ENCODE data around the gene NFKBIE. TPM values are rescaled to one million over a fixed set of nuclear protein-coding genes. Genes with fewer than 3 reads are reported as not detected.
"Not testable (repeated sequence)": the region's sequence is repeated elsewhere in the genome, so short reads cannot be mapped to it uniquely, and the experiment has no call there.

NFKBIE gene
- total RNA-seq, 2 experiments from 2014 or later: 13.3 to 17.9 TPM

- no peaks in the 10 kb centered on the region for H3K27me3 Mint-ChIP-seq
- no peak for TF ChIP-seq CTCF (IDR thresholded peaks at IDR 0.05)
- POLR2A ChIA-PET: interaction anchor here (1.0 to 7.6 kb wide), 4 partner anchors 9 to 18 kb away, joined by 5 to 64 read pairs (median 30); partner anchors contain the start of genes HSP90AB1 and SLC29A1
- peaks cover 17% of the 10 kb centered on the region for H3K4me1 Mint-ChIP-seq (ENCODE audit: low read depth)
- H3K36me3 Mint-ChIP-seq (ENCODE audit: low read depth): peaks cover 43% of the 10 kb centered on the region
- H3K4me3 Mint-ChIP-seq: no peak overlapping the region
- ATAC-seq (no peak), DNase-seq (no peak)
- intact Hi-C loops (cut with micrococcal nuclease): loop anchor here (10.0 kb wide), 1 partner anchor 129 kb away; no protein-coding TSS in a partner anchor
- no peaks in the 10 kb centered on the region for H3K9me3 Mint-ChIP-seq
- CTCF ChIA-PET: interaction anchor here (0.6 to 5.5 kb wide), 9 partner anchors 9 to 136 kb away, joined by 3 to 52 read pairs (median 7); partner anchors contain the start of genes HSP90AB1 and SLC29A1
- no peak overlapping the region for H3K27ac Mint-ChIP-seq
These were observed 31.7 kb downstream of the NFKBIE start for GRCh38 chr6:44233567-44234100.

- Mint-ChIP-seq H3K27ac (no peak overlapping the region), H3K9me3 (no peaks in the 10 kb centered on the region), H3K36me3 (ENCODE audit: low read depth) (peaks cover 43% of the 10 kb centered on the region), H3K27me3 (no peaks in the 10 kb centered on the region), H3K4me3 (no peak overlapping the region), H3K4me1 (ENCODE audit: low read depth) (peaks cover 10% of the 10 kb centered on the region)
- ChIA-PET POLR2A (interaction anchor here (0.9 to 7.6 kb wide), 4 partner anchors 10 to 60 kb away, joined by 3 to 64 read pairs (median 30); partner anchors contain the start of genes HSP90AB1 and SLC29A1), CTCF (interaction anchor here (2.1 to 5.5 kb wide), 3 partner anchors 8 to 136 kb away, joined by 10 to 52 read pairs (median 38); partner anchors contain the start of genes HSP90AB1 and SLC29A1)
- ATAC-seq (no peak), DNase-seq (no peak)
- intact Hi-C loops (cut with micrococcal nuclease): loop anchor here (10.0 kb wide), 1 partner anchor 128 kb away; no protein-coding TSS in a partner anchor
- TF ChIP-seq CTCF (IDR thresholded peaks at IDR 0.05): no peak
These were observed 32.4 kb downstream of the NFKBIE start for GRCh38 chr6:44232676-44233566.

GRCh38 chr6:44231426-44231825 is 33.9 kb downstream of the NFKBIE start:
- POLR2A ChIA-PET: interaction anchor here (7.6 kb wide), 1 partner anchor 16 kb away, joined by 64 read pairs; the partner anchor contains the start of gene HSP90AB1
- DNase-seq; H3K4me1 Mint-ChIP-seq (ENCODE audit: low read depth); ATAC-seq; H3K9me3 Mint-ChIP-seq; CTCF ChIA-PET; H3K27me3 Mint-ChIP-seq; H3K27ac Mint-ChIP-seq; H3K4me3 Mint-ChIP-seq: not testable (repeated sequence)
- intact Hi-C loops (cut with micrococcal nuclease): loop anchor here (10.0 kb wide), 1 partner anchor 127 kb away; no protein-coding TSS in a partner anchor
- H3K36me3 Mint-ChIP-seq (ENCODE audit: low read depth): peaks cover 48% of the 10 kb centered on the region

- ChIA-PET POLR2A (interaction anchor here (1.2 to 7.6 kb wide), 4 partner anchors 17 to 101 kb away, joined by 3 to 64 read pairs (median 6); partner anchors contain the start of genes HSP90AB1 and SLC35B2), CTCF (interaction anchor here (0.8 to 1.7 kb wide), 2 partner anchors 57 to 109 kb away, joined by 3 to 9 read pairs; no protein-coding TSS in a partner anchor)
- intact Hi-C loops (cut with micrococcal nuclease): loop anchor here (10.0 kb wide), 1 partner anchor 125 kb away; no protein-coding TSS in a partner anchor
- no peaks in the 10 kb centered on the region for H3K27me3 Mint-ChIP-seq
- ATAC-seq (no peak), DNase-seq (no peak)
- peaks cover 52% of the 10 kb centered on the region for H3K36me3 Mint-ChIP-seq (ENCODE audit: low read depth)
- H3K4me1 Mint-ChIP-seq (ENCODE audit: low read depth): peaks cover 9% of the 10 kb centered on the region
- TF ChIP-seq CTCF (IDR thresholded peaks at IDR 0.05): no peak
- H3K9me3 Mint-ChIP-seq: no peaks in the 10 kb centered on the region
- no peak overlapping the region for H3K27ac Mint-ChIP-seq
- no peak overlapping the region for H3K4me3 Mint-ChIP-seq
These were observed 35.2 kb downstream of the NFKBIE start for GRCh38 chr6:44230034-44230675.

All from activated CD8-positive, alpha-beta T cell treated with anti-CD3 and anti-CD28 coated beads for 36 hours (primary cell).